Measurements from ENCODE around the gene SYNM. TPM values are rescaled to one million over a fixed set of nuclear protein-coding genes. Genes with fewer than 3 reads are reported as not detected.

Gene SYNM
- total RNA-seq, 1 experiment from 2014 or later, result 6.1 TPM

DNA sequence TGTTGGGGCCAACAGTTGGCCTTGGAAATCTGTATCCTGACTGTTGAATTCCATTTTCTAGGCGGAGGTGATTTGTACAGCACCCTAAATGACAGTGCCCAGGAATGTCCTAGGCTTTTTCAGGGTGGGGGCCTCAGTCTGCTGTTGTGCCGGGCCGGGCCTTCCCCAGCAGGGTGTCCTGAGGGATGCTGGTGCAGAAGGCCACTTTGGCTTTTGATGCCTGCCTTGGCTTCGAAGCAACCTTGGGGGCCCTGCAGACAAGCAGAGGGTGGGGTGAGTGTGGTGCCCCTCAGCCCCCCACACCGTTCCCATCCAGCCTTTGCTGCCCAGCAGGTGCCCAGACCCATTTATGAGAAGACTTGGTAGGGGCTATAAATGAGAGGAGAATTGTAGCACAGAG, 33.0 kb downstream of the SYNM start:
- Mint-ChIP-seq H3K36me3 (ENCODE audit: insufficient read depth, unreplicated experiment) (peaks cover 7% of the 10 kb centered on the region), H3K27me3 (ENCODE audit: insufficient read depth, unreplicated experiment) (no peaks in the 10 kb centered on the region), H3K4me1 (ENCODE audit: low read depth, unreplicated experiment) (no peaks in the 10 kb centered on the region), H3K27ac (ENCODE audit: unreplicated experiment) (no peak overlapping the region), H3K9me3 (ENCODE audit: unreplicated experiment) (no peaks in the 10 kb centered on the region), H3K4me3 (ENCODE audit: unreplicated experiment) (no peak overlapping the region)
- H3K4me1 ChIP-seq, result peaks cover under 1% of the 10 kb centered on the region
- POLR2A ChIA-PET, result no interaction called here
- CTCF ChIA-PET, result no interaction called here
- H3K4me3 ChIP-seq (ENCODE audit: low read depth, low read length), result no peak overlapping the region
- H3K36me3 ChIP-seq (ENCODE audit: control insufficient read depth, insufficient read depth, low read length), result no peaks in the 10 kb centered on the region
- no peaks in the 10 kb centered on the region for H3K9me3 ChIP-seq
- no peak for DNase-seq
- BruUV-seq (replicated peaks), result no TSS peak
- no peaks in the 10 kb centered on the region for H3K27me3 ChIP-seq (replicated peaks; ENCODE audit: control insufficient read depth, insufficient read depth, low read length)
- TF ChIP-seq, protein P1, sequence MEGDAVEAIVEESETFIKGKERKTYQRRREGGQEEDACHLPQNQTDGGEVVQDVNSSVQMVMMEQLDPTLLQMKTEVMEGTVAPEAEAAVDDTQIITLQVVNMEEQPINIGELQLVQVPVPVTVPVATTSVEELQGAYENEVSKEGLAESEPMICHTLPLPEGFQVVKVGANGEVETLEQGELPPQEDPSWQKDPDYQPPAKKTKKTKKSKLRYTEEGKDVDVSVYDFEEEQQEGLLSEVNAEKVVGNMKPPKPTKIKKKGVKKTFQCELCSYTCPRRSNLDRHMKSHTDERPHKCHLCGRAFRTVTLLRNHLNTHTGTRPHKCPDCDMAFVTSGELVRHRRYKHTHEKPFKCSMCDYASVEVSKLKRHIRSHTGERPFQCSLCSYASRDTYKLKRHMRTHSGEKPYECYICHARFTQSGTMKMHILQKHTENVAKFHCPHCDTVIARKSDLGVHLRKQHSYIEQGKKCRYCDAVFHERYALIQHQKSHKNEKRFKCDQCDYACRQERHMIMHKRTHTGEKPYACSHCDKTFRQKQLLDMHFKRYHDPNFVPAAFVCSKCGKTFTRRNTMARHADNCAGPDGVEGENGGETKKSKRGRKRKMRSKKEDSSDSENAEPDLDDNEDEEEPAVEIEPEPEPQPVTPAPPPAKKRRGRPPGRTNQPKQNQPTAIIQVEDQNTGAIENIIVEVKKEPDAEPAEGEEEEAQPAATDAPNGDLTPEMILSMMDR (IDR thresholded peaks at IDR 0.05; ENCODE audit: insufficient read depth in 1 of 2, low read depth in 1 of 2, low read length in 1 of 2, severe bottlenecking in 1 of 2, unreplicated experiment in 1 of 2), result no peak
- intact Hi-C loops (cut with micrococcal nuclease; ENCODE audit: unreplicated experiment), result no loop called here

- POLR2A ChIA-PET, result no interaction called here
- Mint-ChIP-seq H3K27ac (ENCODE audit: unreplicated experiment) (no peak overlapping the region), H3K27me3 (ENCODE audit: insufficient read depth, unreplicated experiment) (no peaks in the 10 kb centered on the region), H3K4me1 (ENCODE audit: low read depth, unreplicated experiment) (no peaks in the 10 kb centered on the region), H3K9me3 (ENCODE audit: unreplicated experiment) (no peaks in the 10 kb centered on the region), H3K4me3 (ENCODE audit: unreplicated experiment) (no peak overlapping the region), H3K36me3 (ENCODE audit: insufficient read depth, unreplicated experiment) (peaks cover 7% of the 10 kb centered on the region)
- CTCF ChIA-PET, result no interaction called here
- TF ChIP-seq, protein P1 (IDR thresholded peaks at IDR 0.05; ENCODE audit: insufficient read depth in 1 of 2, low read depth in 1 of 2, low read length in 1 of 2, severe bottlenecking in 1 of 2, unreplicated experiment in 1 of 2), result no peak
- intact Hi-C loops (cut with micrococcal nuclease; ENCODE audit: unreplicated experiment), result no loop called here
- Histone ChIP-seq H3K4me1 (no peaks in the 10 kb centered on the region), H3K9me3 (no peaks in the 10 kb centered on the region), H3K36me3 (ENCODE audit: control insufficient read depth, insufficient read depth, low read length) (no peaks in the 10 kb centered on the region), H3K27me3 (replicated peaks; ENCODE audit: control insufficient read depth, insufficient read depth, low read length) (no peaks in the 10 kb centered on the region), H3K4me3 (ENCODE audit: low read depth, low read length) (no peak overlapping the region)
- no peak for DNase-seq
- BruUV-seq (replicated peaks), result no TSS peak
Measured at GRCh38 chr15:99138491-99138982, 33.7 kb downstream of the SYNM start.

- Histone ChIP-seq H3K4me1 (no peaks in the 10 kb centered on the region), H3K27me3 (replicated peaks; ENCODE audit: control insufficient read depth, insufficient read depth, low read length) (no peaks in the 10 kb centered on the region), H3K9me3 (no peaks in the 10 kb centered on the region), H3K36me3 (ENCODE audit: control insufficient read depth, insufficient read depth, low read length) (no peaks in the 10 kb centered on the region), H3K4me3 (ENCODE audit: low read depth, low read length) (no peak overlapping the region)
- ChIA-PET POLR2A (no interaction called here), CTCF (no interaction called here)
- Mint-ChIP-seq H3K36me3 (ENCODE audit: insufficient read depth, unreplicated experiment) (peaks cover 7% of the 10 kb centered on the region), H3K27me3 (ENCODE audit: insufficient read depth, unreplicated experiment) (no peaks in the 10 kb centered on the region), H3K9me3 (ENCODE audit: unreplicated experiment) (no peaks in the 10 kb centered on the region), H3K27ac (ENCODE audit: unreplicated experiment) (no peak overlapping the region), H3K4me1 (ENCODE audit: low read depth, unreplicated experiment) (no peaks in the 10 kb centered on the region), H3K4me3 (ENCODE audit: unreplicated experiment) (no peak overlapping the region)
- intact Hi-C loops (cut with micrococcal nuclease; ENCODE audit: unreplicated experiment), result no loop called here
- TF ChIP-seq, protein P1 (IDR thresholded peaks at IDR 0.05; ENCODE audit: insufficient read depth in 1 of 2, low read depth in 1 of 2, low read length in 1 of 2, severe bottlenecking in 1 of 2, unreplicated experiment in 1 of 2), result no peak
- no TSS peak for BruUV-seq (replicated peaks)
- no peak for DNase-seq
Measured at GRCh38 chr15:99139276-99139675, 34.4 kb downstream of the SYNM start.

Measured in Caco-2 (cell line).